K562 (cell line): Measurements from ENCODE around the gene ZFHX2. TPM values are rescaled to one million over a fixed set of nuclear protein-coding genes. Genes with fewer than 3 reads are reported as not detected.

Experiments used
- ATAC-seq: fragments of 200-7000 bp; cut with Tn5 transposase; 3 replicates; pipeline ENCODE4 v1.9.1; 2020; ENCODE audit warnings: moderate library complexity
- BruUV-seq: library from RNA; stranded (reverse); fragments of 400-500 nt; replicated peaks from 2 replicates; lab custom pipeline; 2021; lab: Mats Ljungman, UMichigan
- CTCF ChIA-PET: fragments of 300-600 bp; formaldehyde crosslinking; extraction: SDS; loops from one replicate; lab custom pipeline; 2021; ENCODE audit warnings: low intra/inter-chr PET ratio; lab: Yijun Ruan, JAX
- POLR2A ChIA-PET: fragments of 300-600, 350-650 bp; sonication (Branson Sonifier 250); formaldehyde crosslinking; extraction: SDS; loops from one replicate; lab custom pipeline; 2021; ENCODE audit warnings: antibody characterized with exemption, inconsistent platforms; lab: Yijun Ruan, JAX
- DNase-seq, 4 experiments: peaks; one replicate each; pipeline versions ENCODE4 v3.0.0 to v3.0.0-alpha.2; 2011 to 2018; ENCODE audit warnings: low spot score in 3 of 4, mixed read lengths in 3 of 4; ENCODE audit errors: extremely low read depth in 1 of 4
- FAIRE-seq: peaks from 2 replicates; lab custom pipeline; 2011; peaks lifted over from hg19 to GRCh38; lab: Jason Lieb, UNC
- H2AFZ ChIP-seq: 2 replicates; pipeline ENCODE4 v1.6.0; 2011; ENCODE audit warnings: low read depth, low read length, control low read depth, inconsistent platforms
- H3K27ac ChIP-seq: fragments of 200-600 bp; 3 replicates; pipeline ENCODE4 v1.8.0; 2011; ENCODE audit warnings: low read depth, mild to moderate bottlenecking, control low read depth, inconsistent platforms, low read length, moderate library complexity, mixed read lengths; ENCODE audit errors: extremely low read depth
- H3K27me3 ChIP-seq, 2 experiments: fragments of 300-600 bp in 1 of 2; 2 replicates in 1 of 2; 3 replicates in 1 of 2; pipeline versions ENCODE4 v1.6.0 to v1.8.0; 2011; ENCODE audit warnings: inconsistent platforms in 2 of 2, low read length in 2 of 2, mild to moderate bottlenecking in 1 of 2, mixed read lengths in 1 of 2, moderate library complexity in 1 of 2; ENCODE audit not compliant: control insufficient read depth in 2 of 2, insufficient read depth in 2 of 2
- H3K36me3 ChIP-seq: fragments of 300-600 bp; 3 replicates; pipeline ENCODE4 v1.8.0; 2011; ENCODE audit warnings: mild to moderate bottlenecking, low read length, inconsistent platforms; ENCODE audit not compliant: control insufficient read depth, insufficient read depth
- H3K4me1 ChIP-seq, 2 experiments: fragments of 200-600 bp in 1 of 2; replicated peaks in 1 of 2; 2 replicates in 1 of 2; 3 replicates in 1 of 2; pipeline versions ENCODE4 v1.5.1 to v1.8.0; 2011; ENCODE audit warnings: inconsistent platforms in 2 of 2, low read length in 2 of 2, mild to moderate bottlenecking in 1 of 2, mixed read lengths in 1 of 2, moderate library complexity in 1 of 2; ENCODE audit not compliant: control insufficient read depth in 2 of 2, insufficient read depth in 2 of 2
- H3K4me2 ChIP-seq: 2 replicates; pipeline ENCODE4 v1.6.1; 2011; ENCODE audit warnings: low read length, control low read depth, inconsistent platforms, mixed read lengths; ENCODE audit not compliant: insufficient read depth
- H3K4me3 ChIP-seq: fragments of 200-600 bp; sonication (generic), shearing (Covaris generic); 2 replicates; pipeline ENCODE4 v1.5.1; 2016; ENCODE audit warnings: control low read depth, inconsistent platforms
- H3K79me2 ChIP-seq: fragments of 200-600 bp; 3 replicates; pipeline ENCODE4 v1.8.0; 2011; ENCODE audit warnings: low read length, inconsistent platforms; ENCODE audit not compliant: control insufficient read depth, insufficient read depth
- H3K9ac ChIP-seq, 2 experiments: 2 replicates each; pipeline versions ENCODE4 v1.6.0 to v1.6.1; 2011; ENCODE audit warnings: low read depth in 2 of 2, low read length in 2 of 2, control low read depth in 1 of 2, inconsistent platforms in 1 of 2, mild to moderate bottlenecking in 1 of 2, mixed read lengths in 1 of 2; ENCODE audit not compliant: insufficient read depth in 1 of 2
- H3K9me1 ChIP-seq: one replicate; pipeline ENCODE4 v1.6.0; 2011; ENCODE audit warnings: inconsistent platforms, mild to moderate bottlenecking, low read length, moderate library complexity; ENCODE audit not compliant: control insufficient read depth, insufficient read depth
- H3K9me3 ChIP-seq: replicated peaks from 2 replicates; pipeline ENCODE4 v1.5.1; 2011; ENCODE audit warnings: low read depth, low read length, inconsistent platforms; ENCODE audit not compliant: control insufficient read depth, insufficient read depth
- H4K20me1 ChIP-seq: replicated peaks from 2 replicates; pipeline ENCODE4 v1.6.1; 2011; ENCODE audit warnings: low read length, inconsistent platforms, mixed read lengths; ENCODE audit not compliant: control insufficient read depth, insufficient read depth
- BRF2 ChIP-seq: IDR thresholded peaks from 3 replicates; pipeline ENCODE4 v1.6.1; 2011; ENCODE audit warnings: borderline replicate concordance, mild to moderate bottlenecking; ENCODE audit not compliant: insufficient read length, insufficient read depth
- ELF2 ChIP-seq: fragments of 250-450 bp; sonication (Bioruptor Pico); IDR thresholded peaks from 2 replicates; pipeline ENCODE4 v1.5.0; 2021; ENCODE audit warnings: mild to moderate bottlenecking
- EP400 ChIP-seq: fragments of 450-650 bp; IDR thresholded peaks from 2 replicates; pipeline ENCODE4 v1.6.1; 2017; ENCODE audit warnings: antibody characterized with exemption, mild to moderate bottlenecking, moderate library complexity
- ETV6 ChIP-seq, 3 experiments: fragments of 150-350 bp in 1 of 3; sonication (generic) in 1 of 3; formaldehyde crosslinking in 1 of 3; IDR thresholded peaks; 2 replicates each; pipeline versions ENCODE4 v1.6.1 to v1.8.0; 2014 to 2022; ENCODE audit warnings: borderline replicate concordance in 2 of 3, low read depth in 2 of 3, antibody characterized with exemption in 1 of 3, low read length in 1 of 3, mild to moderate bottlenecking in 1 of 3, missing genetic modification reagents in 1 of 3
- HMGXB4 ChIP-seq: sonication (generic); formaldehyde crosslinking; IDR thresholded peaks from 2 replicates; pipeline ENCODE4 v1.8.1; 2023; ENCODE audit warnings: mild to moderate bottlenecking, missing genetic modification reagents
- IFI16 ChIP-seq: fragments of 250-450 bp; sonication (Bioruptor Pico); IDR thresholded peaks from 2 replicates; pipeline ENCODE4 v2.1.2; 2022; ENCODE audit warnings: mild to moderate bottlenecking, inconsistent platforms
- JUNB ChIP-seq: fragments of 450-650 bp; formaldehyde crosslinking; conservative IDR thresholded peaks from 2 replicates; pipeline ENCODE4 v1.4.0; 2020; ENCODE audit warnings: mild to moderate bottlenecking
- KDM4B ChIP-seq, 2 experiments: fragments of 450-650 bp in 1 of 2; sonication (generic) in 1 of 2; IDR thresholded peaks; 2 replicates each; pipeline ENCODE4 v1.6.1; 2016 to 2017; ENCODE audit warnings: borderline replicate concordance in 2 of 2, antibody characterized with exemption in 1 of 2, low read depth in 1 of 2, mild to moderate bottlenecking in 1 of 2
- LARP7 ChIP-seq: fragments of 450-650 bp; IDR thresholded peaks from 2 replicates; pipeline ENCODE4 v1.6.1; 2016
- MXI1 ChIP-seq: IDR thresholded peaks from 2 replicates; pipeline ENCODE4 v1.6.1; 2011; ENCODE audit warnings: low read depth, mild to moderate bottlenecking, improper control_type of control experiment, low read length
- NONO ChIP-seq, 2 experiments: fragments of 200-400 bp in 1 of 2; fragments of 450-650 bp in 1 of 2; formaldehyde crosslinking in 1 of 2; IDR thresholded peaks; 2 replicates each; pipeline ENCODE4 v1.6.1; 2017; ENCODE audit warnings: low read depth in 2 of 2, mild to moderate bottlenecking in 2 of 2, moderate library complexity in 2 of 2, low read length in 1 of 2
- OTX1 ChIP-seq: fragments of 450-650 bp; formaldehyde crosslinking; IDR thresholded peaks from 2 replicates; pipeline ENCODE4 v1.4.0; 2022; ENCODE audit warnings: mild to moderate bottlenecking
- PML ChIP-seq: IDR thresholded peaks from 2 replicates; pipeline ENCODE4 v1.6.1; 2012; ENCODE audit warnings: low read length, inconsistent platforms
- TAF15 ChIP-seq: fragments of 200-400 bp; formaldehyde crosslinking; IDR thresholded peaks from 2 replicates; pipeline ENCODE4 v1.6.1; 2017; ENCODE audit warnings: mild to moderate bottlenecking, low read depth, low read length, moderate library complexity
- ZBTB1 ChIP-seq: sonication (generic); formaldehyde crosslinking; IDR thresholded peaks from 2 replicates; pipeline ENCODE4 v1.8.1; 2023; ENCODE audit warnings: missing genetic modification reagents, low read depth, mild to moderate bottlenecking, borderline replicate concordance
- ZNF253 ChIP-seq: fragments of 250-450 bp; sonication (Bioruptor Pico); conservative IDR thresholded peaks from 2 replicates; pipeline ENCODE4 v1.6.1; 2021; ENCODE audit warnings: mild to moderate bottlenecking
- ZNF274 ChIP-seq: IDR thresholded peaks from 2 replicates; pipeline ENCODE4 v1.6.1; 2011; ENCODE audit warnings: low read depth, mild to moderate bottlenecking, low read length, moderate library complexity, borderline replicate concordance
- ZSCAN29 ChIP-seq: fragments of 450-650 bp; IDR thresholded peaks from 2 replicates; pipeline ENCODE4 v1.6.1; 2017
- WGBS: fragments of 100-300 bp; shearing (Covaris generic); methylation state at CpG from one replicate; pipeline ENCODE4 v1.1.6; 2016; ENCODE audit warnings: low coverage, mixed read lengths; ENCODE audit not compliant: insufficient coverage; ENCODE audit errors: missing lambda C conversion rate; 5-methylcytosine and 5-hydroxymethylcytosine counted together
- in situ Hi-C: fragments of 300-500 bp; cut with MboI; formaldehyde crosslinking; loops from 4 replicates; pipeline ENCODE4 v1.15.0; 2018; ENCODE audit warnings: inconsistent platforms, mixed read lengths
- intact Hi-C: fragments of 100-400 bp; cut with micrococcal nuclease; formaldehyde crosslinking; loops from 2 replicates; pipeline ENCODE4 v1.14.2; 2022
- polyA plus RNA-seq, 8 experiments: library from polyadenylated mRNA; depleted of rRNA in 4 of 8; stranded (reverse) in 5 of 8; unstranded in 3 of 8; fragments of >200 nt; fragmentation: Nextera tagmentation in 2 of 8; fragmentation: Illumina TruSeq in 1 of 8; extraction: Ambion mirVana in 2 of 8; extraction: Trizol in 1 of 8; gene quantifications; 2 replicates each; pipeline versions ENCODE4 v1.2.1 to v1.2.3, GENCODE V29; 2011 to 2014; ENCODE audit warnings: inconsistent platforms in 1 of 8, missing spikeins in 1 of 8
- total RNA-seq, 7 experiments: library from RNA; depleted of rRNA in 6 of 7; stranded (reverse); fragments of >200 nt in 6 of 7; fragmentation: Illumina TruSeq in 2 of 7; extraction: Trizol in 2 of 7; gene quantifications; 2 replicates each; pipeline versions ENCODE4 v1.2.1 to v1.2.3, GENCODE V29; 2011 to 2021; ENCODE audit warnings: low replicate concordance in 1 of 7

The ZFHX2 gene
- total and polyA plus RNA-seq, 9 of the 15 experiments (the other 6 are each of a cell fraction or from before 2014, with no cell fraction given), result 0.06 to 0.11 (median 0.11) TPM; not detected in 4

- in situ Hi-C loops, result loop anchor here (5.0 kb wide), 1 partner anchor 70 kb away; the partner anchor contains the start of gene THTPA
- Histone ChIP-seq H3K9ac (no peak overlapping the region), H3K4me3 (no peak overlapping the region), H3K27me3 (no peaks in the 10 kb centered on the region), H3K4me1 (no peaks in the 10 kb centered on the region), H4K20me1 (no peaks in the 10 kb centered on the region; the same call in 1 of the 2 replicates), H3K36me3 (no peaks in the 10 kb centered on the region), H3K9me3 (no peaks in the 10 kb centered on the region), H3K79me2 (no peaks in the 10 kb centered on the region), H2AFZ (no peak overlapping the region), H3K9me1 (no peaks in the 10 kb centered on the region), H3K4me2 (no peak overlapping the region), H3K27ac (no peak overlapping the region)
- ChIA-PET POLR2A (interaction anchor here (0.6 kb wide), 1 partner anchor 942 kb away, joined by 3 read pairs; the partner anchor contains the start of genes CBLN3 and KHNYN), CTCF (no interaction called here)
- BruUV-seq, result no TSS peak
- FAIRE-seq (no peak), ATAC-seq (no peak), DNase-seq (no peak)
- 40% methylated on average over 1 of the region's 7 CpGs for WGBS
- intact Hi-C loops, result no loop called here
- TF ChIP-seq PML (no peak), JUNB (CRISPR knock-in tag) (no peak), ETV6 (IDR thresholded peaks at IDR 0.05; ENCODE audit: borderline replicate concordance in 1 of 2, low read depth in 2 of 2, low read length in 1 of 2) (no peak), ETV6 (CRISPR knock-in tag; IDR thresholded peaks at IDR 0.05; ENCODE audit: borderline replicate concordance) (no peak), EP400 (no peak), HMGXB4 (no peak), IFI16 (CRISPR knock-in tag) (no peak), LARP7 (no peak), MXI1 (no peak), NONO (IDR thresholded peaks at IDR 0.05; ENCODE audit: low read depth in 2 of 2, low read length in 1 of 2) (no peak), ELF2 (no peak), KDM4B (IDR thresholded peaks at IDR 0.05; ENCODE audit: borderline replicate concordance in 2 of 2, low read depth in 1 of 2) (no peak), BRF2 (no peak), OTX1 (CRISPR knock-in tag) (no peak), TAF15 (no peak), ZNF274 (no peak), ZSCAN29 (no peak), ZBTB1 (no peak), ZNF253 (no peak)
These were observed 64.3 kb downstream of the ZFHX2 start for GRCh38 chr14:23487216-23487615.
